A673 (cell line): Measurements from ENCODE around the gene FAM110D. TPM values are rescaled to one million over a fixed set of nuclear protein-coding genes. Genes with fewer than 3 reads are reported as not detected.

ENCODE experiments used
- BruUV-seq: library from RNA; stranded (reverse); fragments of 400-500 nt; replicated peaks from 2 replicates; lab custom pipeline; 2021; lab: Mats Ljungman, UMichigan
- CTCF ChIA-PET: fragments of 300-600 bp; sonication (Branson Sonifier 250); formaldehyde crosslinking; loops from one replicate; lab custom pipeline; 2022; ENCODE audit warnings: antibody characterized with exemption; lab: Charles Lee
- POLR2A ChIA-PET: fragments of 300-600 bp; sonication (Branson Sonifier 250); formaldehyde crosslinking; loops from one replicate; lab custom pipeline; 2022; ENCODE audit warnings: antibody characterized with exemption; ENCODE audit not compliant: low non-redundant PET; lab: Charles Lee
- DNase-seq: peaks from one replicate; pipeline ENCODE4 v3.0.0-alpha.2; 2015; ENCODE audit warnings: low spot score
- H3K27ac ChIP-seq: fragments of 200-600 bp; sonication (generic); 2 replicates; pipeline ENCODE4 v1.5.1; 2016; ENCODE audit warnings: mixed run types, low read depth, mild to moderate bottlenecking, mixed read lengths, antibody characterized with exemption, low read length; ENCODE audit not compliant: poor library complexity, severe bottlenecking
- H3K27me3 ChIP-seq: fragments of 200-600 bp; sonication (generic); replicated peaks from 2 replicates; pipeline ENCODE4 v1.6.1; 2017; ENCODE audit warnings: mixed run types, low read depth, mild to moderate bottlenecking, mixed read lengths, antibody characterized with exemption, low read length; ENCODE audit not compliant: insufficient read depth, poor library complexity
- H3K36me3 ChIP-seq: fragments of 200-600 bp; sonication (generic); 2 replicates; pipeline ENCODE4 v1.6.1; 2016; ENCODE audit warnings: mixed run types, mild to moderate bottlenecking, mixed read lengths, antibody characterized with exemption, low read length; ENCODE audit not compliant: insufficient read depth, poor library complexity, severe bottlenecking
- H3K4me1 ChIP-seq: fragments of 200-600 bp; sonication (generic); 2 replicates; pipeline ENCODE4 v1.6.1; 2017; ENCODE audit warnings: mixed run types, mild to moderate bottlenecking, mixed read lengths, antibody characterized with exemption, low read length; ENCODE audit not compliant: insufficient read depth, poor library complexity, severe bottlenecking
- H3K4me3 ChIP-seq: fragments of 200-600 bp; sonication (generic); 2 replicates; pipeline ENCODE4 v1.5.1; 2016; ENCODE audit warnings: low read depth, mixed run types, mild to moderate bottlenecking, mixed read lengths, low read length; ENCODE audit not compliant: poor library complexity, severe bottlenecking
- H3K9me3 ChIP-seq: fragments of 200-600 bp; sonication (generic); 2 replicates; pipeline ENCODE4 v1.6.1; 2016; ENCODE audit warnings: mixed run types, low read depth, mild to moderate bottlenecking, mixed read lengths, antibody characterized with exemption, low read length; ENCODE audit not compliant: poor library complexity, severe bottlenecking
- CTCF ChIP-seq: fragments of 300-800, 200-600 bp; sonication (generic); conservative IDR thresholded peaks from 2 replicates; pipeline ENCODE4 v1.5.1; 2017; ENCODE audit warnings: low read depth, mild to moderate bottlenecking, antibody characterized with exemption, low read length, moderate library complexity, mixed read lengths
- EZH2 ChIP-seq: fragments of 200-600 bp; sonication (generic); IDR thresholded peaks from 2 replicates; pipeline ENCODE4 v1.6.1; 2017; ENCODE audit warnings: borderline replicate concordance, low read depth, mild to moderate bottlenecking, mixed read lengths, antibody characterized with exemption, low read length; ENCODE audit not compliant: poor library complexity, severe bottlenecking
- intact Hi-C: fragments of 100-400 bp; cut with micrococcal nuclease; formaldehyde crosslinking; loops from one replicate; pipeline ENCODE4 v1.10.0; 2022; ENCODE audit not compliant: unreplicated experiment
- total RNA-seq: library from RNA; stranded (reverse); gene quantifications from 2 replicates; pipeline ENCODE4 v1.2.3, GENCODE V29; 2021

Gene FAM110D
- total RNA-seq, 1 experiment from 2014 or later, result 0.64 TPM

- no peak for DNase-seq
- no TSS peak for BruUV-seq
- Histone ChIP-seq H3K9me3 (no peaks in the 10 kb centered on the region), H3K36me3 (no peaks in the 10 kb centered on the region), H3K4me3 (no peak overlapping the region), H3K27me3 (no peaks in the 10 kb centered on the region), H3K4me1 (no peaks in the 10 kb centered on the region), H3K27ac (no peak overlapping the region)
- intact Hi-C loops, result no loop called here
- CTCF ChIA-PET, result no interaction called here
- POLR2A ChIA-PET, result no interaction called here
- no peak for TF ChIP-seq EZH2
- TF ChIP-seq CTCF, result no peak
These were observed 51.4 kb downstream of the FAM110D start for GRCh38 chr1:26210147-26210870.

DNA sequence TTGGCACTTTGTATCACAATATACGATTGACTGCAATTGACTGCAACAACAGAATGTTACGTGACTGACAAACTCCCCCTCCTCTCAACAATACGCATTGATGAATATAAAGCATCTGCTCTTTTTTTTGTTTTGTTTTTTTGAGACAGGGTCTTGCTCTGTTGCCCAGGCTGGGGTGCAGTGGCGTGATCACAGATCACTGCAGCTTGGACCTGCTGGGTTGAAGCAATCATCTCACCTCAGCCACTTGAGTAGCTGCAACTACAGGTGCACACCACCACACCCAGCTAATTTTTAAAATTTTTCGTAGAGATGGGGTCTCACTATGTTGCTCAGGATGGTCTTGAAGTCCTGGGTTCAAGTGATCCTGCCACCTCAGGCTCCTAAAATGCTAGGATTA is 53.8 kb downstream of the FAM110D start:
- TF ChIP-seq CTCF (no peak), EZH2 (no peak)
- Histone ChIP-seq H3K27me3 (no peaks in the 10 kb centered on the region), H3K4me3 (no peak overlapping the region), H3K36me3 (no peaks in the 10 kb centered on the region), H3K27ac (no peak overlapping the region), H3K4me1 (no peaks in the 10 kb centered on the region), H3K9me3 (no peaks in the 10 kb centered on the region)
- CTCF ChIA-PET, result no interaction called here
- intact Hi-C loops, result no loop called here
- POLR2A ChIA-PET, result no interaction called here
- no TSS peak for BruUV-seq
- DNase-seq, result no peak

DNA sequence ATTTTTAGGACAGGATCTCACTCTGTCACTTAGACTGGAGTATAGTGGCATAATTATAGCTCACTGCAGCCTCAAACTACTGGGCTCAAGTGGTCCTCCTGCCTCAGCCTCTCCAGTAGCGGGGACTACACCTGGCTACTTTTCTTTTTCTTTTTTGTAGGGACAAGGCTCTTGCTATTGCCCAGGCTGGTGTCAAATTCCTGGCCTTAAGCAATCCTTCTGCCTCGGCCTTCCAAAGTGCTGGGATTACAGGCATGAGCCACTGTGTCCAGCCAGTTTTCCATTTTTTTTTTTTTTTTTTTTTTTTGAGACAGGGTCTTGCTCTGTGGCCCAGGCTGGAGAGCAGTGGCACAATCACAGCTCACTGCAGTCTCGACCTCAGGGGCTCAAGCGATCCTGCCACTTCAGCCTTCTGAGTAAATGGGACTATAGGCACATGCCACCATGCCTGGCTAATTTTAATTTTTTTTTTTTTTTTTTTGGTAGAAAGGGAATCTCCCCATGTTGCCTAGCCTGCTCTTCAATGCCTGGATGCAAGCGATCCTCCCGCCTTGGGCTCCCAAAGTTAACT is 54.5 kb downstream of the FAM110D start:
- intact Hi-C loops, result no loop called here
- POLR2A ChIA-PET, result no interaction called here
- BruUV-seq, result no TSS peak

More for the DNA sequence above, 54.5 kb downstream of the FAM110D start:
- no peak for TF ChIP-seq EZH2
- no peak for TF ChIP-seq CTCF
- Histone ChIP-seq H3K4me3 (no peak overlapping the region), H3K27ac (no peak overlapping the region), H3K36me3 (no peaks in the 10 kb centered on the region), H3K9me3 (no peaks in the 10 kb centered on the region), H3K4me1 (no peaks in the 10 kb centered on the region), H3K27me3 (no peaks in the 10 kb centered on the region)
- no peak for DNase-seq
- CTCF ChIA-PET, result no interaction called here

Other genes starting within 250 kb of the FAM110D start
- gene PAFAH2, start 161.0 kb upstream of the FAM110D start, total RNA-seq, result 6.7 and 7.2 TPM in 2 replicates
- 0.07 TPM in 1 of 2 replicates, not detected in the other for gene EXTL1, start 137.3 kb upstream of the FAM110D start, total RNA-seq
- gene SLC30A2, start 113.0 kb upstream of the FAM110D start, total RNA-seq, result not detected in 2 replicates
- gene TRIM63, start 91.4 kb upstream of the FAM110D start, total RNA-seq, result not detected in 2 replicates
- 12.9 and 13.4 TPM in 2 replicates for gene PDIK1L, start 47.3 kb upstream of the FAM110D start, total RNA-seq
- not detected in 2 replicates for gene C1orf232, start 9.9 kb downstream of the FAM110D start, total RNA-seq
- 61.9 and 62.3 TPM in 2 replicates for gene ZNF593, start 10.8 kb downstream of the FAM110D start, total RNA-seq
- gene ZNF593OS, start 12.8 kb downstream of the FAM110D start, total RNA-seq, result not detected in 2 replicates
- gene CNKSR1, start 18.4 kb downstream of the FAM110D start, total RNA-seq, result 1.6 and 1.8 TPM in 2 replicates
- not detected in 2 replicates for gene CATSPER4, start 31.5 kb downstream of the FAM110D start, total RNA-seq
- gene CEP85, start 75.1 kb downstream of the FAM110D start, total RNA-seq, result 51.3 and 51.5 TPM in 2 replicates
- gene SH3BGRL3, start 121.0 kb downstream of the FAM110D start, total RNA-seq, result 133 and 138 TPM in 2 replicates
- 22.1 and 25.4 TPM in 2 replicates for gene UBXN11, start 147.6 kb downstream of the FAM110D start, total RNA-seq
- not detected in 2 replicates for gene CD52, start 158.9 kb downstream of the FAM110D start, total RNA-seq
- not detected in 2 replicates for gene CRYBG2, start 195.1 kb downstream of the FAM110D start, total RNA-seq
- not detected in 2 replicates for gene ZNF683, start 213.7 kb downstream of the FAM110D start, total RNA-seq